H1 (cell line): ENCODE results near the gene AIF1L. TPM values are rescaled to one million over a fixed set of nuclear protein-coding genes. Genes with fewer than 3 reads are reported as not detected.

Source experiments
- BCL11A ChIP-seq, 2 experiments: IDR thresholded peaks; one replicate each; pipeline ENCODE4 v1.6.1; 2011; ENCODE audit warnings: low read depth in 2 of 2, low read length in 2 of 2, mild to moderate bottlenecking in 2 of 2
- CHD2 ChIP-seq: IDR thresholded peaks from 2 replicates; pipeline ENCODE4 v1.6.1; 2012; ENCODE audit warnings: low read length, improper control_type of control experiment
- EZH2 ChIP-seq: fragments of 200-600 bp; sonication (generic); IDR thresholded peaks from 2 replicates; pipeline ENCODE4 v1.7.1; 2012; ENCODE audit warnings: low read depth, mild to moderate bottlenecking, moderate library complexity, low read length, inconsistent platforms; ENCODE audit not compliant: severe bottlenecking
- GTF2F1 ChIP-seq: IDR thresholded peaks from 2 replicates; pipeline ENCODE4 v1.6.1; 2012; ENCODE audit warnings: low read depth, low read length, improper control_type of control experiment, borderline replicate concordance
- MAFK ChIP-seq: IDR thresholded peaks from 2 replicates; pipeline ENCODE4 v1.6.1; 2012; ENCODE audit warnings: low read depth, mild to moderate bottlenecking, improper control_type of control experiment, low read length
- NANOG ChIP-seq: IDR thresholded peaks from 2 replicates; pipeline ENCODE4 v1.6.1; 2011; ENCODE audit warnings: low read length, low read depth, mild to moderate bottlenecking, inconsistent platforms; ENCODE audit not compliant: insufficient read depth, poor library complexity, severe bottlenecking
- POLR2AphosphoS5 ChIP-seq: IDR thresholded peaks from 2 replicates; pipeline ENCODE4 v1.6.1; 2011; ENCODE audit warnings: low read depth, low read length
- TBP ChIP-seq: IDR thresholded peaks from 2 replicates; pipeline ENCODE4 v1.6.1; 2011; ENCODE audit warnings: low read depth, low read length, improper control_type of control experiment
- polyA plus RNA-seq, 7 experiments: library from polyadenylated mRNA; depleted of rRNA in 3 of 7; stranded (reverse) in 5 of 7; unstranded in 2 of 7; fragments of >200 nt in 5 of 7; fragments of 200-250 nt in 2 of 7; gene quantifications; 1 replicate in 5 of 7; 2 replicates in 1 of 7; 4 replicates in 1 of 7; pipeline versions ENCODE4 v1.2.1 to v1.2.3, GENCODE V29; 2011 to 2013; ENCODE audit warnings: missing spikeins in 2 of 7, mixed read lengths in 2 of 7
- total RNA-seq: library from RNA; stranded (reverse); fragmentation: NEBNext Ultra II Directional; extraction: Animal tissue kit (Norgen Biotek cat#: 25700); gene quantifications from 2 replicates; pipeline ENCODE4 v1.2.1, GENCODE V29; 2021
- TF ChIP-seq, protein P1 (sequence below): fragments of 300-600 bp; sonication (generic); IDR thresholded peaks from 2 replicates; pipeline ENCODE4 v1.7.1; 2012; ENCODE audit warnings: low read length, moderate library complexity, mild to moderate bottlenecking, inconsistent platforms; ENCODE audit not compliant: insufficient replicate concordance
- TF ChIP-seq, protein P2 (sequence below): IDR thresholded peaks from 2 replicates; pipeline ENCODE4 v1.6.1; 2012; ENCODE audit warnings: inconsistent platforms

Gene AIF1L
- total and polyA plus RNA-seq, 2 of the 8 experiments (the other 6 are each of a cell fraction or from before 2014, with no cell fraction given): 70.7 to 149 TPM

DNA sequence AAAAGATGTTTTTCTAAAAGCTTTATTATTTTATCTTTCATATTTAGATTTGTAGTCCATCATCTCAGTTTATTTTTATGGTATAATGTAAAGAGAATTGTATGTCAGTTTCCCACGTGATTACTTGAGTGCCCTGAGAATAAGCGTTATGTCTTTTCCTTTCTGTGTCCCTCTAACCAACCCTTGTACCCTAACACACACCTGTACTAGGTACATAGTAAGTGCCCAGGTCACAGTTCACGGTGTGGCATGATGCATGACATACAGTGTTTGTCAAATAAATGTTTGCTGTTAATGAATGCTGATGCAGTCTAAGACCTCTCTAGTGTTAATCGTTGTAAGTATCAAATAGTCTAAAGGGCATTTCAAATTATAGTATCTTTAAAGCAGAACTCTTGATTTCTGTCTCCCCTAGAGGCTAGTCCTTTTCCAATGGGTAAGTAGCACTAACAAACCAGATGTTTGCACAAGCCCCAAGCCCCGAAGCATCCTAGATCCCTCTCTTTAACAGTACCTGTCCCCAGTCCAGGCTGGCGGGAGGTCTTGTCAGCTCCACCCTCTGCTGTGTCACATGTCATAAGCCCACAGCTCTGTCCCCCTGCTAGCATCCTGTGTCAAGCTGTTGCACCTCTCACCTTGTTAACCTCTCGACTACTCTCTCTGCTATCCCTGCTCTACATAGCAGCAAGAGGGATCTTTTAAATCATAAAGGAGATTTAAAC is 52.8 kb downstream of the AIF1L start (continued):
- TF ChIP-seq, protein P1, sequence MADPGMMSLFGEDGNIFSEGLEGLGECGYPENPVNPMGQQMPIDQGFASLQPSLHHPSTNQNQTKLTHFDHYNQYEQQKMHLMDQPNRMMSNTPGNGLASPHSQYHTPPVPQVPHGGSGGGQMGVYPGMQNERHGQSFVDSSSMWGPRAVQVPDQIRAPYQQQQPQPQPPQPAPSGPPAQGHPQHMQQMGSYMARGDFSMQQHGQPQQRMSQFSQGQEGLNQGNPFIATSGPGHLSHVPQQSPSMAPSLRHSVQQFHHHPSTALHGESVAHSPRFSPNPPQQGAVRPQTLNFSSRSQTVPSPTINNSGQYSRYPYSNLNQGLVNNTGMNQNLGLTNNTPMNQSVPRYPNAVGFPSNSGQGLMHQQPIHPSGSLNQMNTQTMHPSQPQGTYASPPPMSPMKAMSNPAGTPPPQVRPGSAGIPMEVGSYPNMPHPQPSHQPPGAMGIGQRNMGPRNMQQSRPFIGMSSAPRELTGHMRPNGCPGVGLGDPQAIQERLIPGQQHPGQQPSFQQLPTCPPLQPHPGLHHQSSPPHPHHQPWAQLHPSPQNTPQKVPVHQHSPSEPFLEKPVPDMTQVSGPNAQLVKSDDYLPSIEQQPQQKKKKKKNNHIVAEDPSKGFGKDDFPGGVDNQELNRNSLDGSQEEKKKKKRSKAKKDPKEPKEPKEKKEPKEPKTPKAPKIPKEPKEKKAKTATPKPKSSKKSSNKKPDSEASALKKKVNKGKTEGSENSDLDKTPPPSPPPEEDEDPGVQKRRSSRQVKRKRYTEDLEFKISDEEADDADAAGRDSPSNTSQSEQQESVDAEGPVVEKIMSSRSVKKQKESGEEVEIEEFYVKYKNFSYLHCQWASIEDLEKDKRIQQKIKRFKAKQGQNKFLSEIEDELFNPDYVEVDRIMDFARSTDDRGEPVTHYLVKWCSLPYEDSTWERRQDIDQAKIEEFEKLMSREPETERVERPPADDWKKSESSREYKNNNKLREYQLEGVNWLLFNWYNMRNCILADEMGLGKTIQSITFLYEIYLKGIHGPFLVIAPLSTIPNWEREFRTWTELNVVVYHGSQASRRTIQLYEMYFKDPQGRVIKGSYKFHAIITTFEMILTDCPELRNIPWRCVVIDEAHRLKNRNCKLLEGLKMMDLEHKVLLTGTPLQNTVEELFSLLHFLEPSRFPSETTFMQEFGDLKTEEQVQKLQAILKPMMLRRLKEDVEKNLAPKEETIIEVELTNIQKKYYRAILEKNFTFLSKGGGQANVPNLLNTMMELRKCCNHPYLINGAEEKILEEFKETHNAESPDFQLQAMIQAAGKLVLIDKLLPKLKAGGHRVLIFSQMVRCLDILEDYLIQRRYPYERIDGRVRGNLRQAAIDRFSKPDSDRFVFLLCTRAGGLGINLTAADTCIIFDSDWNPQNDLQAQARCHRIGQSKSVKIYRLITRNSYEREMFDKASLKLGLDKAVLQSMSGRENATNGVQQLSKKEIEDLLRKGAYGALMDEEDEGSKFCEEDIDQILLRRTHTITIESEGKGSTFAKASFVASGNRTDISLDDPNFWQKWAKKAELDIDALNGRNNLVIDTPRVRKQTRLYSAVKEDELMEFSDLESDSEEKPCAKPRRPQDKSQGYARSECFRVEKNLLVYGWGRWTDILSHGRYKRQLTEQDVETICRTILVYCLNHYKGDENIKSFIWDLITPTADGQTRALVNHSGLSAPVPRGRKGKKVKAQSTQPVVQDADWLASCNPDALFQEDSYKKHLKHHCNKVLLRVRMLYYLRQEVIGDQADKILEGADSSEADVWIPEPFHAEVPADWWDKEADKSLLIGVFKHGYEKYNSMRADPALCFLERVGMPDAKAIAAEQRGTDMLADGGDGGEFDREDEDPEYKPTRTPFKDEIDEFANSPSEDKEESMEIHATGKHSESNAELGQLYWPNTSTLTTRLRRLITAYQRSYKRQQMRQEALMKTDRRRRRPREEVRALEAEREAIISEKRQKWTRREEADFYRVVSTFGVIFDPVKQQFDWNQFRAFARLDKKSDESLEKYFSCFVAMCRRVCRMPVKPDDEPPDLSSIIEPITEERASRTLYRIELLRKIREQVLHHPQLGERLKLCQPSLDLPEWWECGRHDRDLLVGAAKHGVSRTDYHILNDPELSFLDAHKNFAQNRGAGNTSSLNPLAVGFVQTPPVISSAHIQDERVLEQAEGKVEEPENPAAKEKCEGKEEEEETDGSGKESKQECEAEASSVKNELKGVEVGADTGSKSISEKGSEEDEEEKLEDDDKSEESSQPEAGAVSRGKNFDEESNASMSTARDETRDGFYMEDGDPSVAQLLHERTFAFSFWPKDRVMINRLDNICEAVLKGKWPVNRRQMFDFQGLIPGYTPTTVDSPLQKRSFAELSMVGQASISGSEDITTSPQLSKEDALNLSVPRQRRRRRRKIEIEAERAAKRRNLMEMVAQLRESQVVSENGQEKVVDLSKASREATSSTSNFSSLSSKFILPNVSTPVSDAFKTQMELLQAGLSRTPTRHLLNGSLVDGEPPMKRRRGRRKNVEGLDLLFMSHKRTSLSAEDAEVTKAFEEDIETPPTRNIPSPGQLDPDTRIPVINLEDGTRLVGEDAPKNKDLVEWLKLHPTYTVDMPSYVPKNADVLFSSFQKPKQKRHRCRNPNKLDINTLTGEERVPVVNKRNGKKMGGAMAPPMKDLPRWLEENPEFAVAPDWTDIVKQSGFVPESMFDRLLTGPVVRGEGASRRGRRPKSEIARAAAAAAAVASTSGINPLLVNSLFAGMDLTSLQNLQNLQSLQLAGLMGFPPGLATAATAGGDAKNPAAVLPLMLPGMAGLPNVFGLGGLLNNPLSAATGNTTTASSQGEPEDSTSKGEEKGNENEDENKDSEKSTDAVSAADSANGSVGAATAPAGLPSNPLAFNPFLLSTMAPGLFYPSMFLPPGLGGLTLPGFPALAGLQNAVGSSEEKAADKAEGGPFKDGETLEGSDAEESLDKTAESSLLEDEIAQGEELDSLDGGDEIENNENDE: no peak
- no peak for TF ChIP-seq EZH2
- TF ChIP-seq POLR2AphosphoS5: no peak
- TF ChIP-seq GTF2F1: no peak
- no peak for TF ChIP-seq TBP
- TF ChIP-seq BCL11A (IDR thresholded peaks at IDR 0.05; ENCODE audit: low read depth in 2 of 2, low read length in 2 of 2): no peak
- no peak for TF ChIP-seq MAFK
- no peak for TF ChIP-seq CHD2
- TF ChIP-seq, protein P2, sequence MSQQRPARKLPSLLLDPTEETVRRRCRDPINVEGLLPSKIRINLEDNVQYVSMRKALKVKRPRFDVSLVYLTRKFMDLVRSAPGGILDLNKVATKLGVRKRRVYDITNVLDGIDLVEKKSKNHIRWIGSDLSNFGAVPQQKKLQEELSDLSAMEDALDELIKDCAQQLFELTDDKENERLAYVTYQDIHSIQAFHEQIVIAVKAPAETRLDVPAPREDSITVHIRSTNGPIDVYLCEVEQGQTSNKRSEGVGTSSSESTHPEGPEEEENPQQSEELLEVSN: no peak
- TF ChIP-seq NANOG: no peak
